HCT116 (cell line): ENCODE data around the gene TPD52L2.
"Not testable (repeated sequence)": the region's sequence is repeated elsewhere in the genome, so short reads cannot be mapped to it uniquely, and the experiment has no call there.

Source experiments
- ATF3 ChIP-seq: IDR thresholded peaks from 2 replicates; pipeline ENCODE4 v1.6.1; 2012
- EGR1 ChIP-seq: IDR thresholded peaks from 2 replicates; pipeline ENCODE4 v1.6.1; 2012; ENCODE audit warnings: low read depth
- FOSL1 ChIP-seq: IDR thresholded peaks from 2 replicates; pipeline ENCODE4 v1.6.1; 2012; ENCODE audit warnings: low read depth
- JUND ChIP-seq: IDR thresholded peaks from 2 replicates; pipeline ENCODE4 v1.6.1; 2012
- POLR2A ChIP-seq: IDR thresholded peaks from 2 replicates; pipeline ENCODE4 v1.7.0; 2011; ENCODE audit warnings: borderline replicate concordance; ENCODE audit not compliant: insufficient read depth, insufficient read length; ENCODE audit errors: extremely low read depth
- POLR2AphosphoS5 ChIP-seq: IDR thresholded peaks from 2 replicates; pipeline ENCODE4 v1.6.1; 2011; ENCODE audit warnings: mild to moderate bottlenecking, low read depth, low read length, moderate library complexity
- SIN3A ChIP-seq: IDR thresholded peaks from 2 replicates; pipeline ENCODE4 v1.6.1; 2012; ENCODE audit warnings: low read depth
- SP1 ChIP-seq: IDR thresholded peaks from 2 replicates; pipeline ENCODE4 v1.6.1; 2012; ENCODE audit warnings: low read depth
- SRF ChIP-seq: IDR thresholded peaks from 2 replicates; pipeline ENCODE4 v1.6.1; 2012; ENCODE audit warnings: low read depth
- YY1 ChIP-seq: IDR thresholded peaks from 2 replicates; pipeline ENCODE4 v1.6.1; 2011; ENCODE audit warnings: low read length, low read depth, moderate library complexity, mild to moderate bottlenecking; ENCODE audit not compliant: insufficient replicate concordance; ENCODE audit errors: extremely low read depth
- ZFX ChIP-seq: fragments of 450-650 bp; IDR thresholded peaks from 2 replicates; pipeline ENCODE4 v1.6.1; 2017
- ZNF274 ChIP-seq: fragments of 200-500 bp; sonication (Bioruptor generic); IDR thresholded peaks from 2 replicates; pipeline ENCODE4 v1.6.1; 2014; ENCODE audit warnings: mild to moderate bottlenecking, low read depth, low read length, inconsistent platforms
- TF ChIP-seq, protein P1 (sequence below), 3 experiments: fragments of 200-600 bp in 1 of 3; sonication (generic) in 1 of 3; IDR thresholded peaks in 2 of 3; conservative IDR thresholded peaks in 1 of 3; 2 replicates each; pipeline ENCODE4 v1.5.1; 2012 to 2017; ENCODE audit warnings: low read depth in 2 of 3, low read length in 2 of 3, antibody characterized with exemption in 1 of 3, borderline replicate concordance in 1 of 3, control low read depth in 1 of 3, mild to moderate bottlenecking in 1 of 3, mixed read lengths in 1 of 3, mixed run types in 1 of 3, moderate library complexity in 1 of 3; ENCODE audit not compliant: insufficient read depth in 1 of 3
- TF ChIP-seq, protein P2 (sequence below): IDR thresholded peaks from 2 replicates; pipeline ENCODE4 v1.6.1; 2012; ENCODE audit warnings: low read depth

DNA sequence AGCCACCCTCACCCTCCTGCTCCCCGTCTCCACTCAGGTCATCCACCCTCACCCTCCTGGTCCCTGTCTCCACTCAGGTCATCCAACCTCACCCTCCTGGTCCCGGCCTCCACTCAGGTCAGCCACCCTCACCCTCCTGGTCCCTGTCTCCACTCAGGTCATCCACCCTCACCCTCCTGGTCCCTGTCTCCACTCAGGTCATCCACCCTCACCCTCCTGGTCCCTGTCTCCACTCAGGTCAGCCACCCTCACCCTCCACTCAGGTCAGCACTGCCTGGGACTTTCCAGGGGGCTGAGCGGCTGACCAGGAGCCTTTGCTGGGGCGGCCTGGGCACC, 11.4 kb upstream of the TPD52L2 start:
- not testable (repeated sequence) for TF ChIP-seq POLR2A, SRF, POLR2AphosphoS5, EGR1, ZNF274, FOSL1, ATF3, ZFX, SP1, JUND, SIN3A, YY1
- TF ChIP-seq, protein P1, sequence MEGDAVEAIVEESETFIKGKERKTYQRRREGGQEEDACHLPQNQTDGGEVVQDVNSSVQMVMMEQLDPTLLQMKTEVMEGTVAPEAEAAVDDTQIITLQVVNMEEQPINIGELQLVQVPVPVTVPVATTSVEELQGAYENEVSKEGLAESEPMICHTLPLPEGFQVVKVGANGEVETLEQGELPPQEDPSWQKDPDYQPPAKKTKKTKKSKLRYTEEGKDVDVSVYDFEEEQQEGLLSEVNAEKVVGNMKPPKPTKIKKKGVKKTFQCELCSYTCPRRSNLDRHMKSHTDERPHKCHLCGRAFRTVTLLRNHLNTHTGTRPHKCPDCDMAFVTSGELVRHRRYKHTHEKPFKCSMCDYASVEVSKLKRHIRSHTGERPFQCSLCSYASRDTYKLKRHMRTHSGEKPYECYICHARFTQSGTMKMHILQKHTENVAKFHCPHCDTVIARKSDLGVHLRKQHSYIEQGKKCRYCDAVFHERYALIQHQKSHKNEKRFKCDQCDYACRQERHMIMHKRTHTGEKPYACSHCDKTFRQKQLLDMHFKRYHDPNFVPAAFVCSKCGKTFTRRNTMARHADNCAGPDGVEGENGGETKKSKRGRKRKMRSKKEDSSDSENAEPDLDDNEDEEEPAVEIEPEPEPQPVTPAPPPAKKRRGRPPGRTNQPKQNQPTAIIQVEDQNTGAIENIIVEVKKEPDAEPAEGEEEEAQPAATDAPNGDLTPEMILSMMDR (IDR thresholded peaks at IDR 0.05 in 2 of 3, conservative IDR thresholded peaks at IDR 0.05 in 1 of 3; ENCODE audit: borderline replicate concordance in 1 of 3, insufficient read depth in 1 of 3, low read depth in 2 of 3, low read length in 2 of 3): not testable (repeated sequence)
- TF ChIP-seq, protein P2, sequence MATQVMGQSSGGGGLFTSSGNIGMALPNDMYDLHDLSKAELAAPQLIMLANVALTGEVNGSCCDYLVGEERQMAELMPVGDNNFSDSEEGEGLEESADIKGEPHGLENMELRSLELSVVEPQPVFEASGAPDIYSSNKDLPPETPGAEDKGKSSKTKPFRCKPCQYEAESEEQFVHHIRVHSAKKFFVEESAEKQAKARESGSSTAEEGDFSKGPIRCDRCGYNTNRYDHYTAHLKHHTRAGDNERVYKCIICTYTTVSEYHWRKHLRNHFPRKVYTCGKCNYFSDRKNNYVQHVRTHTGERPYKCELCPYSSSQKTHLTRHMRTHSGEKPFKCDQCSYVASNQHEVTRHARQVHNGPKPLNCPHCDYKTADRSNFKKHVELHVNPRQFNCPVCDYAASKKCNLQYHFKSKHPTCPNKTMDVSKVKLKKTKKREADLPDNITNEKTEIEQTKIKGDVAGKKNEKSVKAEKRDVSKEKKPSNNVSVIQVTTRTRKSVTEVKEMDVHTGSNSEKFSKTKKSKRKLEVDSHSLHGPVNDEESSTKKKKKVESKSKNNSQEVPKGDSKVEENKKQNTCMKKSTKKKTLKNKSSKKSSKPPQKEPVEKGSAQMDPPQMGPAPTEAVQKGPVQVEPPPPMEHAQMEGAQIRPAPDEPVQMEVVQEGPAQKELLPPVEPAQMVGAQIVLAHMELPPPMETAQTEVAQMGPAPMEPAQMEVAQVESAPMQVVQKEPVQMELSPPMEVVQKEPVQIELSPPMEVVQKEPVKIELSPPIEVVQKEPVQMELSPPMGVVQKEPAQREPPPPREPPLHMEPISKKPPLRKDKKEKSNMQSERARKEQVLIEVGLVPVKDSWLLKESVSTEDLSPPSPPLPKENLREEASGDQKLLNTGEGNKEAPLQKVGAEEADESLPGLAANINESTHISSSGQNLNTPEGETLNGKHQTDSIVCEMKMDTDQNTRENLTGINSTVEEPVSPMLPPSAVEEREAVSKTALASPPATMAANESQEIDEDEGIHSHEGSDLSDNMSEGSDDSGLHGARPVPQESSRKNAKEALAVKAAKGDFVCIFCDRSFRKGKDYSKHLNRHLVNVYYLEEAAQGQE: not testable (repeated sequence)
